Hepatic stellate cell (primary cell): ENCODE measurements around the gene CHPF2.

Experiments used
- DNase-seq: peaks from one replicate; pipeline ENCODE4 v3.0.0; 2011; ENCODE audit warnings: low spot score

CHPF2 gene

DNA sequence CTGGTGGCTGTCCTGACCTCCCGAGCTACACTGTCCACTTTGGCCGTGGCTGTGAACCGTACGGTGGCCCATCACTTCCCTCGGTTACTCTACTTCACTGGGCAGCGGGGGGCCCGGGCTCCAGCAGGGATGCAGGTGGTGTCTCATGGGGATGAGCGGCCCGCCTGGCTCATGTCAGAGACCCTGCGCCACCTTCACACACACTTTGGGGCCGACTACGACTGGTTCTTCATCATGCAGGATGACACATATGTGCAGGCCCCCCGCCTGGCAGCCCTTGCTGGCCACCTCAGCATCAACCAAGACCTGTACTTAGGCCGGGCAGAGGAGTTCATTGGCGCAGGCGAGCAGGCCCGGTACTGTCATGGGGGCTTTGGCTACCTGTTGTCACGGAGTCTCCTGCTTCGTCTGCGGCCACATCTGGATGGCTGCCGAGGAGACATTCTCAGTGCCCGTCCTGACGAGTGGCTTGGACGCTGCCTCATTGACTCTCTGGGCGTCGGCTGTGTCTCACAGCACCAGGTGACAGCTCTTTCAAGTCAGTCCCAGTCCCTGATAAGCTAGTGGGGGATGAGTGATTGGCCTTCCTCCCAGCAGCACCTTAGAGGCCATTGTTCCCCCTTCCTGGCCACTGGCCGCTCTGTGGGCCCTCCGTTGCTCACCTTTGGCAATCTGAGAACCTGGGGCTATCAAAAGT is 3.0 kb downstream of the CHPF2 start:
- DNase-seq = no peak

DNA sequence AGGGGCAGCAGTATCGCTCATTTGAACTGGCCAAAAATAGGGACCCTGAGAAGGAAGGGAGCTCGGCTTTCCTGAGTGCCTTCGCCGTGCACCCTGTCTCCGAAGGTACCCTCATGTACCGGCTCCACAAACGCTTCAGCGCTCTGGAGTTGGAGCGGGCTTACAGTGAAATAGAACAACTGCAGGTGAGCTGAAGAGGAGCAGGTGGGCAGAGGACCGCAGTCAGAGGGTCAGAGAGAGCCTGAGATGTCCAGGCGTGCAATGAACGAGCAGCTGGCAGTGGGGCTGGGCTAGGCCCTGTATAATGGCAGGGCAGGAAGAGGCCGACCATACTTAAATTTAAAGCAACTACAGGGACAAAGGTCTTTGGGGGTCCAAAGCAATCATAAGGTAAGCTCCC is 4.1 kb downstream of the CHPF2 start:
- DNase-seq = no peak

DNA sequence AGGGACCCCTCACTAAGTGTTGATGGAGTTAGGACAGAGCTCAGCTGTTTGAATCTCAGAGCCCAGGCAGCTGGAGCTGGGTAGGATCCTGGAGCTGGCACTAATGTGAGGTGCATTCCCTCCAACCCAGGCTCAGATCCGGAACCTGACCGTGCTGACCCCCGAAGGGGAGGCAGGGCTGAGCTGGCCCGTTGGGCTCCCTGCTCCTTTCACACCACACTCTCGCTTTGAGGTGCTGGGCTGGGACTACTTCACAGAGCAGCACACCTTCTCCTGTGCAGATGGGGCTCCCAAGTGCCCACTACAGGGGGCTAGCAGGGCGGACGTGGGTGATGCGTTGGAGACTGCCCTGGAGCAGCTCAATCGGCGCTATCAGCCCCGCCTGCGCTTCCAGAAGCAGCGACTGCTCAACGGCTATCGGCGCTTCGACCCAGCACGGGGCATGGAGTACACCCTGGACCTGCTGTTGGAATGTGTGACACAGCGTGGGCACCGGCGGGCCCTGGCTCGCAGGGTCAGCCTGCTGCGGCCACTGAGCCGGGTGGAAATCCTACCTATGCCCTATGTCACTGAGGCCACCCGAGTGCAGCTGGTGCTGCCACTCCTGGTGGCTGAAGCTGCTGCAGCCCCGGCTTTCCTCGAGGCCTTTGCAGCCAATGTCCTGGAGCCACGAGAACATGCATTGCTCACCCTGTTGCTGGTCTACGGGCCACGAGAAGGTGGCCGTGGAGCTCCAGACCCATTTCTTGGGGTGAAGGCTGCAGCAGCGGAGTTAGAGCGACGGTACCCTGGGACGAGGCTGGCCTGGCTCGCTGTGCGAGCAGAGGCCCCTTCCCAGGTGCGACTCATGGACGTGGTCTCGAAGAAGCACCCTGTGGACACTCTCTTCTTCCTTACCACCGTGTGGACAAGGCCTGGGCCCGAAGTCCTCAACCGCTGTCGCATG is 5.2 kb downstream of the CHPF2 start:
- no peak for DNase-seq

DNA sequence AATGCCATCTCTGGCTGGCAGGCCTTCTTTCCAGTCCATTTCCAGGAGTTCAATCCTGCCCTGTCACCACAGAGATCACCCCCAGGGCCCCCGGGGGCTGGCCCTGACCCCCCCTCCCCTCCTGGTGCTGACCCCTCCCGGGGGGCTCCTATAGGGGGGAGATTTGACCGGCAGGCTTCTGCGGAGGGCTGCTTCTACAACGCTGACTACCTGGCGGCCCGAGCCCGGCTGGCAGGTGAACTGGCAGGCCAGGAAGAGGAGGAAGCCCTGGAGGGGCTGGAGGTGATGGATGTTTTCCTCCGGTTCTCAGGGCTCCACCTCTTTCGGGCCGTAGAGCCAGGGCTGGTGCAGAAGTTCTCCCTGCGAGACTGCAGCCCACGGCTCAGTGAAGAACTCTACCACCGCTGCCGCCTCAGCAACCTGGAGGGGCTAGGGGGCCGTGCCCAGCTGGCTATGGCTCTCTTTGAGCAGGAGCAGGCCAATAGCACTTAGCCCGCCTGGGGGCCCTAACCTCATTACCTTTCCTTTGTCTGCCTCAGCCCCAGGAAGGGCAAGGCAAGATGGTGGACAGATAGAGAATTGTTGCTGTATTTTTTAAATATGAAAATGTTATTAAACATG is 6.0 kb downstream of the CHPF2 start:
- no peak for DNase-seq

DNA sequence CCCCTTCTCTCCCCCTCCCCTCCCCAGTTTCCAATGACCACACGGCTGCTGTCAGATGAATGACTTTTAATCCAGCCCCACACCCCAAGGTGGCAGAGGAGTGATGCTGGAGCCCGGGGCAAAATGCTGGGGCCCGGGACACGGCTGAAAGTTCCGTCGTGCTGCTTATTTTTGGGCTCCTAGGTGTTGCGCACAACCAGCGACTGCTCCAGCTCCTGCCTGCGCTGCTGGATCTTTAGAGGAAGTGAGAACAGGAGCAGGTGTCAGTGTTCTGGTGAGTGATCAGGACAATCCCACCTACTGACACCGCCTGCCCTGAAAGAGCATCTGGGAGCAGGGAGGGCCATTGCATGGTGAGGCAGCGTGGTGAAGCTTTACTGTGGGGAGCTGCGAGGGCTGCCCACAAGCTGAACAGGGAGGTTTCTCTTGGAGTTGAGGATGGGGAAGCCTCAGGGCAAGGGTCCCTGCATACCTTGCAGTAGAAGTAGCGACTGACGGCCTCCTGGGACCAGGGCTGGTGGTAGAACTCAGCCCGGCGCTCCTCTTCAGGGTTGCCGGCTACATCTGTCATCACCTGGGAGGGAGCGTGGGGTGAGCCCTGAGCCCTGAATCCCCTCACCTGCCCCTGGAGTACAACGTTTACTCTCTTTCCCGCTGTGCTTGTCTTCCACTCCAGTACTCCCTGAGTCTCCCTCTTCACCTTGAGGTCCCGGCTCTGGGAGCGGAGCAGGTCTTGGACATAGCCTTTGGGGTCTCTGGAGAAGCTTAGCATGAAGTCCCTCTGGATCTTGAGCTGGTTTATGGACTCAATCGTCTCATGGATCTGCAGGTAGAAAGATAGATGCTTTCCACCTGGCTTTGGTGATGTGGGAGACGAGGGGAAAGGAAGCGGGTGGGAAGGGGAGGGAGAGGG is 6.9 kb downstream of the CHPF2 start:
- no peak for DNase-seq

DNA sequence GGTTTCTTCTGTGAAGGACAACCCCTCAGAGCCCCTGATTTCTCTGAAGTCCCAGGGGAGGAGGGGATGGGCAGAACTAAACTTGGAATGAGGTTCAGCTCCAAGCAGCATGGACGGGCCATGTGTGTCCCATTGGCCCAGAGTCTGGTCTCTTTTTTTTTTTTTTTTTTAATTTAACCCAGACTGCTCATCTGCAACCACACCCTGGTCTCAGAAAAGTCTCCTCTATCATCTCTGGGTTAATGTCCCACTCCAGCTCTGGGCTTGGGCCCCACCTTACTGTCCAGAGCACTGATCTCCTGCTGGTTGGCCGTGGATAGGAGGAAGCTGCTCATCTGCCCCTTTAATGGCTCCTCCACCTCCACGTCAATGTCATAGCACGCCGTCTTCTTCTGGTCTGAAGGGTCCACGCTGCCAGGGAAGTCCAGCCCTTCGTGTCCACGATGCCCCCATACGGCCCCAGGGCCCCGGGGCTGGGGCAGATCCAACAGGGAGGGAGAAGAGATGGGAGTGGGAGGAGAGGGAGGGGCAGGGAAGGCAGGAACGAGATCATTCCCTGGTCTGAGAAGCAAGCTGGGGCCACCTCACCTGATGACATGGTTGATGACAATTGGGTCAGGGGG is 7.7 kb downstream of the CHPF2 start:
- DNase-seq = no peak

DNA sequence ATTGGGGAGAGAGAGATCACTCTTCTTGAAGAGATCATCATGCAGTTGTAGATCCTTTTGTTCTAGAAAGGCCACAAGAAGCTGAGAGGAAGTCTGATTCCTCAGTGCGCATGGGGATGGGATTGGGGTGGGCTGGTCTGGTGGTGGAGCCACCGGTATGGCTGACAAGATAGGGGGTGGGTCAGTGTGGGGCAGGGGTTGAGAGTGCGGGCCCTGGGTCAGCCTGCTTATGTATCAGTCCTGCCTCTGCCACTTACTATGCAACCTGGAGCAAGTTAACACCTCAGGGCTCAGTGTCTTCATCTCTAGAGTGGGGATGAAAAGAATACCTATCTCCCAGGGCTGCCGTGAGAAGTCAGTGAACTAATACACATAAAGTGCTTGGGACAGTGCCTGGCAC is 8.3 kb downstream of the CHPF2 start:
- no peak for DNase-seq

DNA sequence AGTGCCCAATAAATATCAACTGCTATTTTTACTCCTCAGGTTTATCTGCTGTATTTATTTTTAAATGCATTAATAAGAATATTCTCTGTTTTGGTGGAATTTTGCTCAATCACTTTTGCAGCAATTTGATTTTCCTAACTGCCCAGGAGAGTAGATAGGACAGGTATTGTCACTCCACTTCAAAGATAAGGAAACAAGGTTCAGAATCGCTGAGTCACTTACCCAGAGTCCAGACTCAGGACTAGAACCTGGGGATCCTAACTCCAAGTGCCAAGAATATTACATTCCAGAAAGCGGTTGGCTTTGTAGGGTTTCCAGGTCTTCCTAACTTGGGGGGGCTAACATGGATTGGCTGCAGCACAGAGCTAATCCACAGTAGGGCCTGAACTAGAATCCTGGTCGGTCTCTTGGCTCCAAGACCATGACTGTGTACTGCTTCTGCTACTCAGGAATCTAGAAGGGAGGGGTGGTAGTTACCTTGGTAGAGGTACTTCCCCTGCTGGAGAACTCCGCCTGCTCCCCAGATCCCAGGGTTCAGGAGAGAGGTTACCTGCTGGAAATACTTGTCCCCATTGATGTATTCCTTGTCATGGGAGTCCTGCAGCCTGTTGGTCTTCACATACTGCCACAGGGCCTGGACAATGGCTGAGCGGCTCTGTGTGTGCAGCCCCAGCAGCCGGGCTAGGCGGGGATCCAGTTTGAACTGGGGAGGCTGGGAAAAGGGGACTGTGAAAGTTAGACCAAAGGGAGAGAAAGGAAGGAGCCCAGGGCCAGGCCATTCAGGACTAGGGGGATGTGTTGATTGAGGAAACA is 8.9 kb downstream of the CHPF2 start:
- DNase-seq = no peak

DNA sequence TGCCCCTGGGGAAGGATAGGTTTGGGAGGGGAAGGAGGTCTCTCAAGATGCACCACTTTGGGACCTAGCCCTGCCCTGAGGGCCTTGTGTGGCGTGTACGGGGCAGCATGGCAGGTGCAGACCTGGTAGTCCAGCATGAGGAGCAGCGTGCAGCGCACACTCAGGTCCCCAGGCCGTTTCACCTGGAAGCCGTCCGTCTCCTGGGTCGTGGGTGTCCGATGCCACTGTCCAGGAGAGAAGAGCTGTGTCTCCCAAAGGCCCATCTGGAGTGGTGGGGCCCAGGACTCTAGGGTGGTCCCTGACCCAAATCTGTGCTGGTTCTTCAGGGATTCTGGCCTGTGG is 9.4 kb downstream of the CHPF2 start:
- no peak for DNase-seq

DNA sequence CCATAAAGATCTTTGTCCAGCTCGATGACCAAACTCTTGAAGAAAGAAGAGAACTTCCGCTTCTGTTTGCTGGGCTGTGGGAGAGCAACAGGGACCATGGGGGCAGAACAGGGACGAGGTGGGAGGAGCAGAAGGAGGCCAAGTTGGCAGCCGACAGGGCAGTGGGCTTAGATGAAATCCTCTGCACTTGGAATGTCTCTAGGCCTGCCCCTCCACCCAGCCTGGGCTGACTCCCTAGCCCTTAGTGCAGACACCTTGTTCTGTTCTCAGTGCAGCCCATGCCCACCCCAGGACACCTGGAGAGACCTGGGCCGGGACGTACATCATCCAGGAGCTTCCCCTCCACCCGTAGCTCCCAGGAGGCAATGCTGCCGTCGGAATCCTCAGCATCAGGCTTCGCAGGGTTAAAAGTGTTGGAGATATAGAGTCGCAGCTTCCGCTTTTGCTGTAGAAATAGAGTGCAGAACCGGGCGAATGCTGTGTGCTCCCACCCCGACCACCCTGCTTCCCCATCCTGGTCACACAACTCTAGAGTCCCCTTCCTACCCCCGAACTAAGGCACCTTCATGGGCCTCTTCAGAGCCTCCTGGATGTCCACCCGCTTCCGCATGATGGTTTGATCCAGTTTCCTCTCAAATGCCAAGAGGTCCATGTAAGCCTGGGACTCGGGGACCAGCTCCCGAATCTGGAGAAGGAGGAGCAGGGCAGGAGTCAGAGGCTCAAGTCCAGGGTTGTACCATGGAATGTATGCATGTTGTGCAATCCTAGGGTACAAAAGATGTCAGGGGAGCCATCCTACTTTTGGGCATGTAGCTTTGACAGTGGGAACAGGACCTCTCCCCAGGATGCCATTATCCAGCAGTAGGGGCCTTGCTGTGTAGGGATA is 10.1 kb downstream of the CHPF2 start:
- DNase-seq = no peak

DNA sequence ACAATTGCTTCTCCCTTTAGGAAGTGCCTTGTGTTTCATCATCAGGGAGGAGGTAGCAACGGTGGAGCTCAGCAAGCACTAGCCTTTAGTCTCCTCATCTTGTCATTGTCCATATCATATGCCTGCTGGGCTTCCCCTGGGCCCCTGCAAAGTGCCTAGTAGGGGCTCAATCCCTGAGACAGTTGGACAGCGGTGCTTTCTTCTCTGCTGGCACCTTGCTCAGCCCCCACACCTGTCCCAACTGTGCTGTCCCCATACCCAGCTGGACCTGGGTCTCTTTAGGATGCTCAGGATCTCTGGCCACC is 10.7 kb downstream of the CHPF2 start:
- DNase-seq = no peak

DNA sequence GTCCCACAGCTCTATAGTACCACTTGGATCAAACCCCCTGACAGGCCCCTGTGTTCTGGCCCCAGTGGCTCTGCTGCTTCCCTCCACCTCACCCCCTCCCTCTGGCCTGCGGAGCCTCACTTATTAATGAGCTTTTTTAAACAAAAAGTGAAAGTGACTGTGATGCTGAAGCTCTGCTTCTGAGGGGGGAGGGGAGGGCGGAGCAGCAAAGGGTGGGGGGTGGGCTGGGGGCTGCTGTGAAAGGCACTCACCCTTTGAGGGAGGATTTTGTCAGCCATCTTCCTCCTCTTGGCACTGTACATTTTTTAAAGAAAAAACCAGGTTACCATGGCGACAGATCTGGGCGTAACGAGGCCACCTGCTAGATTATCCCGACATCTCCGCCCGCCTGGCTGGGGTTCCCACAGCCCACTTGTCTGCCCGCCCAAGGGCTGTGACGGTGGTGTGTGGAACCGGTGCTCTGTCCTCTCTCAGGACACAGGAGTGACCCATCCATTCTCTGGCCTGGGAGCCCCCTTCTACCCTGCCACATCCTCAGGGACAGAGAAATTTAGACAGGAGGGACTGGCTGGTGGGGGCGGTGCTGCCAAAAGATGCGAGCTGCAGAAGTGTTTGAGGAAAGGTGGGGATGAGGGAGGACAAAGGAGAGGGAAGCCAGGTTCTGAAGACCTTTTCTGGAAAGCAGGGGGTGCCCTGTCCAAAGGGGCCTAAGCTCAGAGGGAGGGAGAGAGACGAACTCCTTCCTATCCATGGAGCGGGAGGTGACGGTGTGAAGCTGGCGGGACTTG is 11.3 kb downstream of the CHPF2 start:
- DNase-seq = no peak

DNA sequence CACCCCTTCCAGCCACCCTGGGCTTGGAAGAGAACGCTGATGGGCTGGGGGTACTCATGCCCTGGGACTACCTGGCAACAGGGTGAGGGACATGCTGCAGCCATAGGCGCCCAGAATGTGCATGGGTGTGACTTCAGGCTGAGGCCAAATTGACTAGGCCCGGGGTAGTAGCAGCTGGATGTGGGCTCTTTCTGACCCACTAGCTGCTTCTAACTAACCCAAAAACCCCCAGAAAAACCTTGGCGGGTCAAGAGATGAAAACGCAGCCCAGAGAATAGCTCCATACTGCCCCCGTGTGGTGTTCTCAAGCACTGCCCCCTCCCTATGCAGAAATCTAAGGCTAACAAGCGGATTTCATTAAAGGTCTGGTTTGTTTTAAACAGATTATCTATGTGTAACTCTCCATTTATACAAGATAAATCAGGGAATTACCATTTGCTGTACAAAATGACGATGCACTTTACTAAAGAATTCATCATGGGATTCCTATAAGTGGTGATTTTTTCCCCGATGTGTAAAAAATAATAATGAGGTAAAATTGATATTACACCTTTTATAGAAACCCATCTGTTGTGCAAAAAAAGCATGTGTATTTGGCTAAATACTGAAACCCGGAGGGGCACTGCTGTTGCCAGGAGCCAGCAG is 12.0 kb downstream of the CHPF2 start:
- peak; percentile 85 for DNase-seq

DNA sequence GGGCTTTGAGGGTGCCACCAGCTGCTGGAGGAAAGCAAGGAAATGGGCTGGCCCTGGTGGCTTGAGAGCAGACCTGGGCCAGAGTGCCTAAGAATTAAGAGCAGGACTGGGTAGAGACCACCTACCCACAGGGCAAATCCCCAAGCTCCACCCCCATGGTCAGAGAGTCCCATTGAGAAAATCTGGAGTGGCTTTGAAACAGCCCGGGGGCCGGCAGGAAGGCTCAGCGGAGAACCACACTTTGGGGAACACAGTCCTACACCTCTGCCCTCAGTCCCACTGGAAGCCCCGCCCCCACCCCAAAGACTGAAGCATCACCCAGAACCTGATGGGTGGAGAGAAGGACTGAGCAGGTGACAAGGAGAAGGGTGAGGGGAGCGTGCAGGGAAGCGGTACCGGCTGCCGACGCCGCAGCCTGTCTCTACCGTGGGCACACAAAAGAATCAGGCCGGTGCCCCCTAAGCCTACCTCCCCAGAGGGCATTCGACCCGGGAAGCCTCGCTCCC is 12.6 kb downstream of the CHPF2 start:
- DNase-seq = no peak

DNA sequence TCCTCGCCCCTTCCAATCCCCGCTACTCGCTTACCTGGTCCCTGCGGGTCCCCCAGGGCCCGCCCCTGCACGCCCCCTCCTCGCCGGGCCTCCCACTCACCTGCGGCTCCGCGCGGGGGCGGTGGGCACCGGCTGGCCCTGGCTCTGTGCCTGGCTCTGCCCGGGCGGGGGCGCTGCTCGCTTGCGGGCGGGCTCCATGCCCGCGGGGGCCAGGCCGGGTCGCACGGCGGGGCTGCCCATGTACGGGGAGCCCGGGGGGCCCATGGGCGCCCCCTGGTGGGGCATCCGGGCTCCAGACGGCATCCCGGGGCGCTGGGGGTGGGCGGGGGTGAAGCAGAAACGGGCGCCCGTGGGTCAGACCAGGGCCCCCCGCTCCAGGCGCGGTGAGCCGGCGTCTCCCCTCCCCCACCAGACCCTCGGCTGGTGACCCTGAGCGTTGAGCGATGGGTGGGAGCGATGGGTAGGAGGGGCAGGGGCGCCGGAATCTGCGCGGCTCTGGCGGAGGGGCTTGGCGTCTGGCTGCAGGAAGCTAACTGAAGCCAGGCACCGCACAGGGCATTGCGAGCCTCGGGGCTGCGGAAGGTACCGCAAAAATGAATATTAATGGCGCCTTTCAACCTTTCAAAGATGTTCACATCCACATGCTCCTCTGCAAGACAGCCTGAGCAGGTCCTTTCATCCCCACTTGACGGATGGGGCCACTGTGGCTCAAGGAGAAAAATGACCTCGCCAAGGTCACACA is 13.2 kb downstream of the CHPF2 start:
- DNase-seq = peak; percentile 89

DNA sequence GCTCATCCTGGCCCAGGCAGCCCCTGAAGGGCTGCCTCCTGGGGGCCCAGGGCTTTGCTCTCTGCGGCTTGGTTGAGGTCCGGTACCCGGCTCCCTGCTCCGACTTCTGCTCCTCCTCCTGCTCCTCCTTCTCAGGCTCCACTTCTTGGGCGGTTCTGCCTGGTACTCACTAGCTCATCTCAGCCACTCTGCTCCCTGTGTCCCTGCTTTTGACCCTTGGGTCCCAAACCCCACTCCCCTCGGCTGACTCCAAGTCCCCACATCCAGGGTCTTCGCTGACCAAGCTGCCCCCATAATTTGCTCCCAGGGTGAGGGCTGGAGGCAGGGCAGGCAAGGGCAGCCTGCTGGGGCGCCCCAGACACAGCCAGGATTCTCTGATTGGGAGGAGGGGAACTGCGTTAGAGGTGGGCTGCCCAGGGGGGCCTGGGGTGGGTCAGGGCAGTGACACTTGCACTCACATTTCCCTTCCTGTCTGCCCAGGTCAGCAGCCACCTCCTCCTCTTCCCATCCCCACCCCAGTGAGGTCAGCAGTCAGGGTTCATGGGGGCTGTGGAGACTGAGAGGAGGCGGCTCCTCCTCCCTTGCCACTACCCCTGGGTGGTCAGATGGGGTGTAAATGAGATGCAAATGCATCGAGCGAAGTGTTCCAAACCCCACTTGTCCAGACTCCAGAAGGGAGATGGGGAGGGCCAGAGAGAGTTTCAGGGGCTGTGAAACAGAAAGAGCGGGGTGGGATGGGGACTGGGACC is 14.0 kb downstream of the CHPF2 start:
- DNase-seq = no peak
